ENCODE data around the gene APOC3. TPM values are rescaled to one million over a fixed set of nuclear protein-coding genes. Genes with fewer than 3 reads are reported as not detected.

The APOC3 gene
- total RNA-seq, 1 donor from 2014 or later = not detected

- Histone ChIP-seq H3K36me3 (no peaks in the 10 kb centered on the region), H3K27me3 (ENCODE audit: low read depth) (no peaks in the 10 kb centered on the region), H3K27ac (replicated peaks) (no peak overlapping the region), H3K9me3 (replicated peaks) (no peaks in the 10 kb centered on the region), H3K4me3 (no peak overlapping the region), H3K4me1 (peaks cover 4% of the 10 kb centered on the region)
- DNase-seq = no peak
- intact Hi-C loops (cut with micrococcal nuclease) = no loop called here
- no peak for TF ChIP-seq CTCF (IDR thresholded peaks at IDR 0.05; ENCODE audit: borderline replicate concordance)
These were observed 15.8 kb upstream of the APOC3 start for GRCh38 chr11:116813781-116814471.

- no peak for DNase-seq
- Histone ChIP-seq H3K27ac (replicated peaks) (no peak overlapping the region), H3K27me3 (ENCODE audit: low read depth) (no peaks in the 10 kb centered on the region), H3K4me3 (no peak overlapping the region), H3K9me3 (replicated peaks) (no peaks in the 10 kb centered on the region), H3K4me1 (peaks cover 4% of the 10 kb centered on the region), H3K36me3 (no peaks in the 10 kb centered on the region)
- intact Hi-C loops (cut with micrococcal nuclease) = no loop called here
- no peak for TF ChIP-seq CTCF (IDR thresholded peaks at IDR 0.05; ENCODE audit: borderline replicate concordance)
These were observed 15.2 kb upstream of the APOC3 start for GRCh38 chr11:116814502-116814901.

DNA sequence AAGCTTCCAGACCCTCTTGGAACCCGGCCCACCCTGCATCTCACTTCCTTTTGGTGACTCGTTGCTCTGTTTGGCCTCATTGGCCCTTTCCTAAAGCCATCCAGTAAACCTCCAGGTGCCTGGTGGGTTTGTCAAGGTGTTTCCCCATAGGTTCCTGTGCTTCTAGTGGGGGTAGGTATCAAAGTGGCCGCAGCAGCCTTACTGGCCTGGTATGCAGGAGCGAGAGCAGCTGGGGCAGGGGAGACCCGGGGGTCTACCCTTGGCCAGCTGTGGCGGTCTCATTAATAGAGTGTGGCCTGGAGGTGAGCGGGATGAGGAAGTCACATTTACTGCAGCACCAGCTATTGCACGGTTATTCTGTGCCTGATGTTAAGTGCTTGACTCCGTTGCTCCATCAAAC is 10.7 kb upstream of the APOC3 start:
- no peak overlapping the region for H3K4me3 ChIP-seq
- no peak for TF ChIP-seq CTCF (IDR thresholded peaks at IDR 0.05; ENCODE audit: borderline replicate concordance)
- H3K27ac ChIP-seq (replicated peaks) = no peak overlapping the region
- H3K4me1 ChIP-seq = peaks cover 2% of the 10 kb centered on the region
- H3K9me3 ChIP-seq (replicated peaks) = no peaks in the 10 kb centered on the region
- H3K27me3 ChIP-seq (ENCODE audit: low read depth) = no peaks in the 10 kb centered on the region
- intact Hi-C loops (cut with micrococcal nuclease) = no loop called here
- no peak for DNase-seq
- no peaks in the 10 kb centered on the region for H3K36me3 ChIP-seq

GRCh38 chr11:116821050-116821918 is 8.4 kb upstream of the APOC3 start:
- Histone ChIP-seq H3K27ac (replicated peaks) (no peak overlapping the region), H3K27me3 (ENCODE audit: low read depth) (no peaks in the 10 kb centered on the region), H3K9me3 (replicated peaks) (no peaks in the 10 kb centered on the region), H3K4me3 (no peak overlapping the region), H3K36me3 (no peaks in the 10 kb centered on the region), H3K4me1 (no peaks in the 10 kb centered on the region)
- DNase-seq = no peak
- intact Hi-C loops (cut with micrococcal nuclease) = no loop called here
- no peak for TF ChIP-seq CTCF (IDR thresholded peaks at IDR 0.05; ENCODE audit: borderline replicate concordance)

GRCh38 chr11:116822575-116822974 is 7.1 kb upstream of the APOC3 start:
- intact Hi-C loops (cut with micrococcal nuclease) = no loop called here
- TF ChIP-seq CTCF (IDR thresholded peaks at IDR 0.05; ENCODE audit: borderline replicate concordance) = no peak
- no peak overlapping the region for H3K4me3 ChIP-seq
- H3K36me3 ChIP-seq = no peaks in the 10 kb centered on the region
- H3K4me1 ChIP-seq = no peaks in the 10 kb centered on the region
- no peak for DNase-seq
- no peaks in the 10 kb centered on the region for H3K27me3 ChIP-seq (ENCODE audit: low read depth)
- H3K27ac ChIP-seq (replicated peaks) = no peak overlapping the region
- H3K9me3 ChIP-seq (replicated peaks) = no peaks in the 10 kb centered on the region

All from left ventricle myocardium inferior (tissue), 1 donor.